Measurements from ENCODE around the gene OXA1L. TPM values are rescaled to one million over a fixed set of nuclear protein-coding genes. Genes with fewer than 3 reads are reported as not detected.

OXA1L gene
- total RNA-seq, 6 experiments from 2014 or later: 87.1 to 108 (median 92.9) TPM

DNA sequence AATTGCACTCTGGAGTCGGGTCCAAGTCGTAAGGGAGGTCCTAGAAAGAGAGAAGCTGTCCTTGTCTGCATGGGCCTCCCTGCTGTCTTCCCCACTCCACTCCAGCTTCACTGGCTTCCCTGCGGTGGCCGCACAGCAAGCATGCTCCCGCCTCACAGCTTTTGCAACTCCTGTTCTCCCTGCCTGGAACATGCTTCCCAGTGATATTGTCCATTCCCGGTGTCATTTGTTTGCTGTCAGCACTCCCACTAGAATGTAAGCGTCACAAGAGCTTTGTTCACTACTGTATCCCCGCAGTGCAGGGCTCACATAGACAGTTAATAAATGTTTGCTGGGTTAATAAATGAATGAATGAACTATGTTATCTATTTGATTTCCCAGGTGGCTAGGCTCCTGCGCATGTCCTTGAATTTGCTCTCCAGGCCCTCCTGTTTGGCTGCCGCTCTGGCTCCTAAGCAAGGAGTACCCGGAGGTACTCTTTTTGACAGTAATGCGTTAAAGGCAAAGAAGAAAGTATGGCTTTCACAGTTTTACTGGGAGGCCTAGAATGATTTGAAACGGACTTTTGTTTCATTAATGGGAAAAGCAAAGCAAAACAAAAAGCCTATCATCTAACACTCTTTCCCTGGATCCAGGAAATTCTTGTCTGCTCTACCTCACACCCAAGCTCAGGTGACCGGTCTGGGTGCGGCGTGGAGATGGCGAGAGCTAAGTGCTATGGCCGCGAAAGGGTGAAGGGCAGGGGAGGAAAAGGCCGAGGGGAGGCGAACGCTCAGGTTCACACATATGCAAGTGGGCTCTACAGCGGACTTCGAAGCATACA, 54.9 kb downstream of the OXA1L start:
- Mint-ChIP-seq H3K36me3 (ENCODE audit: low read depth) (no peaks in the 10 kb centered on the region), H3K27me3 (ENCODE audit: insufficient read depth) (no peaks in the 10 kb centered on the region), H3K27ac (peak overlapping the region; percentile 19; the same call in 1 of the 2 replicates), H3K4me1 (ENCODE audit: low read depth) (peaks cover 62% of the 10 kb centered on the region), H3K9me3 (no peaks in the 10 kb centered on the region), H3K4me3 (no peak overlapping the region)
- no peak for TF ChIP-seq CTCF (IDR thresholded peaks at IDR 0.05)
- no peak for DNase-seq

- TF ChIP-seq CTCF (IDR thresholded peaks at IDR 0.05): no peak
- Mint-ChIP-seq H3K4me1 (ENCODE audit: low read depth) (peaks cover 62% of the 10 kb centered on the region), H3K27ac (peak overlapping the region; percentile 84), H3K36me3 (ENCODE audit: low read depth) (no peaks in the 10 kb centered on the region), H3K9me3 (no peaks in the 10 kb centered on the region), H3K4me3 (no peak overlapping the region; the same call in 1 of the 2 replicates), H3K27me3 (ENCODE audit: insufficient read depth) (no peaks in the 10 kb centered on the region)
- no peak for DNase-seq
Observed at GRCh38 chr14:22822016-22822570, 55.6 kb downstream of the OXA1L start.

Other genes starting within 250 kb of the OXA1L start
- gene DAD1, start 177.5 kb upstream of the OXA1L start, total RNA-seq (2021; fragmentation: NEBNext Ultra II Directional; extraction: Animal tissue kit (Norgen Biotek cat#: 25700)): 100 to 1,000 TPM; 292 to 311 (median 302) TPM
- gene ABHD4, start 168.4 kb upstream of the OXA1L start, total RNA-seq (2021; fragmentation: NEBNext Ultra II Directional; extraction: Animal tissue kit (Norgen Biotek cat#: 25700)): 10 to 100 TPM; 22.2 to 31.6 (median 27.5) TPM
- not detected for gene OR6J1, start 122.3 kb upstream of the OXA1L start, total RNA-seq (2021; fragmentation: NEBNext Ultra II Directional; extraction: Animal tissue kit (Norgen Biotek cat#: 25700))
- 1 to 10 TPM in 1 of 6 experiments, under 1 TPM in 5; 0.31 to 1.3 (median 0.56) TPM for gene SLC7A7, start 48.7 kb downstream of the OXA1L start, total RNA-seq (2021; fragmentation: NEBNext Ultra II Directional; extraction: Animal tissue kit (Norgen Biotek cat#: 25700))
- 100 to 1,000 TPM; 135 to 195 (median 167) TPM for gene MRPL52, start 63.2 kb downstream of the OXA1L start, total RNA-seq (2021; fragmentation: NEBNext Ultra II Directional; extraction: Animal tissue kit (Norgen Biotek cat#: 25700))
- gene MMP14, start 69.9 kb downstream of the OXA1L start, total RNA-seq (2021; fragmentation: NEBNext Ultra II Directional; extraction: Animal tissue kit (Norgen Biotek cat#: 25700)): 100 to 1,000 TPM; 284 to 322 (median 298) TPM
- gene LRP10, start 105.1 kb downstream of the OXA1L start, total RNA-seq (2021; fragmentation: NEBNext Ultra II Directional; extraction: Animal tissue kit (Norgen Biotek cat#: 25700)): 100 to 1,000 TPM; 168 to 226 (median 186) TPM
- under 1 TPM in 4 of 6 experiments, not detected in 2; 0.09 to 0.17 (median 0.14) TPM for gene REM2, start 116.5 kb downstream of the OXA1L start, total RNA-seq (2021; fragmentation: NEBNext Ultra II Directional; extraction: Animal tissue kit (Norgen Biotek cat#: 25700))
- gene RBM23, start 152.5 kb downstream of the OXA1L start, total RNA-seq (2021; fragmentation: NEBNext Ultra II Directional; extraction: Animal tissue kit (Norgen Biotek cat#: 25700)): 10 to 100 TPM; 43.5 to 56.8 (median 52.2) TPM
- gene PRMT5, start 162.7 kb downstream of the OXA1L start, total RNA-seq (2021; fragmentation: NEBNext Ultra II Directional; extraction: Animal tissue kit (Norgen Biotek cat#: 25700)): 100 to 1,000 TPM; 102 to 125 (median 110) TPM
- 10 to 100 TPM; 13.0 to 23.5 (median 19.6) TPM for gene HAUS4, start 190.4 kb downstream of the OXA1L start, total RNA-seq (2021; fragmentation: NEBNext Ultra II Directional; extraction: Animal tissue kit (Norgen Biotek cat#: 25700))
- 10 to 100 TPM; 66.0 to 79.7 (median 74.9) TPM for gene AJUBA, start 215.9 kb downstream of the OXA1L start, total RNA-seq (2021; fragmentation: NEBNext Ultra II Directional; extraction: Animal tissue kit (Norgen Biotek cat#: 25700))
- gene C14orf93, start 243.5 kb downstream of the OXA1L start, total RNA-seq (2021; fragmentation: NEBNext Ultra II Directional; extraction: Animal tissue kit (Norgen Biotek cat#: 25700)): 1 to 10 TPM; 3.6 to 7.0 (median 5.7) TPM